ENCODE measurements around the gene KCNQ2.
A peak's percentile ranks its signal among the peaks of the same experiment; 100 is the strongest.

The KCNQ2 gene

GRCh38 chr20:63501818-63502670 is 29.6 kb upstream of the KCNQ2 start:
- no peak for DNase-seq (ENCODE audit: low read depth in 1 of 2, low spot score in 1 of 2)

- no peak for DNase-seq (ENCODE audit: low read depth in 1 of 2, low spot score in 1 of 2)
Measured at GRCh38 chr20:63500902-63501817, 28.7 kb upstream of the KCNQ2 start.

GRCh38 chr20:63500151-63500901 is 27.9 kb upstream of the KCNQ2 start:
- DNase-seq (ENCODE audit: low read depth in 1 of 2, low spot score in 1 of 2): no peak

- no peak for DNase-seq (ENCODE audit: low read depth in 1 of 2, low spot score in 1 of 2)
Measured at GRCh38 chr20:63499338-63499969, 27.0 kb upstream of the KCNQ2 start.

GRCh38 chr20:63498960-63499337 is 26.5 kb upstream of the KCNQ2 start, which contains the start of gene EEF1A2:
TSS of gene EEF1A2 (minus strand) at chr20:63499083. CDS start at chr20:63497763, 1,320 bp downstream.
- peak; percentile 21 to 25 for DNase-seq (ENCODE audit: low read depth in 1 of 2, low spot score in 1 of 2)

- no peak for DNase-seq (ENCODE audit: low read depth in 1 of 2, low spot score in 1 of 2)
Measured at GRCh38 chr20:63497946-63498935, 25.8 kb upstream of the KCNQ2 start.

GRCh38 chr20:63497138-63497945 is 24.9 kb upstream of the KCNQ2 start:
- DNase-seq (ENCODE audit: low read depth in 1 of 2, low spot score in 1 of 2): no peak

GRCh38 chr20:63496596-63497120 is 24.2 kb upstream of the KCNQ2 start:
- no peak for DNase-seq (ENCODE audit: low read depth in 1 of 2, low spot score in 1 of 2)

GRCh38 chr20:63495741-63496595 is 23.5 kb upstream of the KCNQ2 start:
- peak; percentile 56 to 62 for DNase-seq (ENCODE audit: low read depth in 1 of 2, low spot score in 1 of 2)

- DNase-seq (ENCODE audit: low read depth in 1 of 2, low spot score in 1 of 2): no peak
Measured at GRCh38 chr20:63495167-63495720, 22.8 kb upstream of the KCNQ2 start.

GRCh38 chr20:63494420-63495166 is 22.1 kb upstream of the KCNQ2 start:
- no peak for DNase-seq (ENCODE audit: low read depth in 1 of 2, low spot score in 1 of 2)

- no peak for DNase-seq (ENCODE audit: low read depth in 1 of 2, low spot score in 1 of 2)
Measured at GRCh38 chr20:63494084-63494419, 21.6 kb upstream of the KCNQ2 start.

- DNase-seq (ENCODE audit: low read depth in 1 of 2, low spot score in 1 of 2): no peak
Measured at GRCh38 chr20:63493563-63494020, 21.1 kb upstream of the KCNQ2 start.

- DNase-seq (ENCODE audit: low read depth in 1 of 2, low spot score in 1 of 2): no peak
Measured at GRCh38 chr20:63492982-63493381, 20.5 kb upstream of the KCNQ2 start.

GRCh38 chr20:63492518-63492917 is 20.1 kb upstream of the KCNQ2 start:
- no peak for DNase-seq (ENCODE audit: low read depth in 1 of 2, low spot score in 1 of 2)

- DNase-seq (ENCODE audit: low read depth in 1 of 2, low spot score in 1 of 2): no peak
Measured at GRCh38 chr20:63491635-63492230, 19.3 kb upstream of the KCNQ2 start.
